HEK293 (cell line): ENCODE measurements around the gene PLAC1.

Source experiments
- ZBTB20 ChIP-seq: fragments of 450-650 bp; formaldehyde crosslinking; IDR thresholded peaks from 2 replicates; pipeline ENCODE4 v1.5.1; 2016; ENCODE audit warnings: missing biosample characterization, missing genetic modification characterization
- ZNF600 ChIP-seq: fragments of 450-650 bp; formaldehyde crosslinking; IDR thresholded peaks from 2 replicates; pipeline ENCODE4 v1.5.1; 2016; ENCODE audit warnings: missing biosample characterization, missing genetic modification characterization
- TF ChIP-seq, protein P1 (sequence below): fragments of 450-650 bp; formaldehyde crosslinking; IDR thresholded peaks from 2 replicates; pipeline ENCODE4 v1.5.1; 2016; ENCODE audit warnings: missing biosample characterization, missing genetic modification characterization

DNA sequence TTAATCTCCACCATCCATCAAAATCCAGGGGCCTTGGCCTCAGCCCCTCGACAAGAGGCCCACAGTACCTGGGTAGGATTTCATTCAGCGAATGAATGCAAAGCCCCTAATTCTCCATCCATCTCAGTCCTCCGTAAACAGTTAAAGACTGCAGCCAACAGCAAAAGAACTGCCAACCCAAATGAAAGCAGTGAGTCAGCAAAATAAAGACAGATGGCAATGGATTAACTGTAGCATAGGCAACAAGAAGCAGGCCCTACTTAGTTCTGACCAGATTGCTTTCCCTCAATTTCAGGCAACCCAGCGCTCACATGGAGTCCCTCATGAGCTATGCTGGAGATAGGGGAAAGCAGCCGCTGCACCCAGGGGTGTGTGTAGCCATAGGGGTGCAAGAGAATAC is 21.4 kb downstream of the PLAC1 start:
- TF ChIP-seq ZNF600 (no peak), ZBTB20 (tag by site-specific recombination) (no peak)
- TF ChIP-seq, protein P1, sequence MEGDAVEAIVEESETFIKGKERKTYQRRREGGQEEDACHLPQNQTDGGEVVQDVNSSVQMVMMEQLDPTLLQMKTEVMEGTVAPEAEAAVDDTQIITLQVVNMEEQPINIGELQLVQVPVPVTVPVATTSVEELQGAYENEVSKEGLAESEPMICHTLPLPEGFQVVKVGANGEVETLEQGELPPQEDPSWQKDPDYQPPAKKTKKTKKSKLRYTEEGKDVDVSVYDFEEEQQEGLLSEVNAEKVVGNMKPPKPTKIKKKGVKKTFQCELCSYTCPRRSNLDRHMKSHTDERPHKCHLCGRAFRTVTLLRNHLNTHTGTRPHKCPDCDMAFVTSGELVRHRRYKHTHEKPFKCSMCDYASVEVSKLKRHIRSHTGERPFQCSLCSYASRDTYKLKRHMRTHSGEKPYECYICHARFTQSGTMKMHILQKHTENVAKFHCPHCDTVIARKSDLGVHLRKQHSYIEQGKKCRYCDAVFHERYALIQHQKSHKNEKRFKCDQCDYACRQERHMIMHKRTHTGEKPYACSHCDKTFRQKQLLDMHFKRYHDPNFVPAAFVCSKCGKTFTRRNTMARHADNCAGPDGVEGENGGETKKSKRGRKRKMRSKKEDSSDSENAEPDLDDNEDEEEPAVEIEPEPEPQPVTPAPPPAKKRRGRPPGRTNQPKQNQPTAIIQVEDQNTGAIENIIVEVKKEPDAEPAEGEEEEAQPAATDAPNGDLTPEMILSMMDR, result no peak
